Measurements from ENCODE around the gene MGST3. TPM values are rescaled to one million over a fixed set of nuclear protein-coding genes. Genes with fewer than 3 reads are reported as not detected.

The MGST3 gene
- total and polyA plus RNA-seq, 2 of the 4 experiments (the other 2 are of a cell fraction): 159 to 213 TPM

DNA sequence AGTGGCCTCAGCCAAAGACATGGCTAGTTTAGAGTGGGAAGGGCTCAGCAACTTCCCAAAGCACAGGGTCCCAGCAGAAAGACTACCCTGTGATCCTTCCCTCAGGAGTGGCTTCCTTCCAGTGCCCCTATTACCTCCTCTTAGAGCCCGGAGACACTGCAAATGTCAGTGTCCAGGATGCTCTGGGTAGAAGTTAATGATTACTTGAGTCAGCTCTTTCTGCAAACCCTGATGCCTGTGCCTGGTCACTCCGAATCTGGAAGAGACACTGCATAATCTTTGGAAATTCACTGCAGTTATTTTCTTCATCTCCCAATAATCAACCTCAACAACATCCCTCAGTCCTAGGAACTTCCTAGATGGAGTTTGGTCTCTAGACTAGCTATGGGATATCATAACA, 27.2 kb upstream of the MGST3 start:
- Histone ChIP-seq H4K8ac (ENCODE audit: low read depth in 2 of 2, low read length in 2 of 2) (no peak overlapping the region), H3K4me3 (ENCODE audit: insufficient read depth, low read depth, low read length) (no peak overlapping the region), H3K27me3 (ENCODE audit: control insufficient read depth, insufficient read depth, low read length) (peaks cover 11% of the 10 kb centered on the region), H3K9me1 (ENCODE audit: insufficient read depth, low read length) (no peaks in the 10 kb centered on the region), H3K9me3 (ENCODE audit: control insufficient read depth, insufficient read depth, low read length) (no peaks in the 10 kb centered on the region), H3K56ac (ENCODE audit: extremely low read depth, insufficient read depth, low read length) (no peak overlapping the region), H2AK9ac (replicated peaks; ENCODE audit: low read depth, low read length, poor library complexity) (no peak overlapping the region), H2BK20ac (ENCODE audit: low read depth, low read length) (no peak overlapping the region), H2BK15ac (ENCODE audit: low read depth, low read length) (no peak overlapping the region), H3K9ac (ENCODE audit: low read depth, low read length) (no peak overlapping the region), H3K23ac (ENCODE audit: low read depth, low read length) (no peak overlapping the region), H3K18ac (ENCODE audit: low read depth, low read length) (no peak overlapping the region), H2AFZ (replicated peaks; ENCODE audit: low read length, poor library complexity) (no peak overlapping the region), H4K91ac (ENCODE audit: insufficient read depth, low read depth, low read length) (no peak overlapping the region), H4K20me1 (ENCODE audit: insufficient read depth, low read length) (no peaks in the 10 kb centered on the region), H2BK5ac (ENCODE audit: low read depth, low read length, poor library complexity, severe bottlenecking) (no peak overlapping the region), H3K27ac (ENCODE audit: insufficient read depth, low read length) (no peak overlapping the region), H3K4me2 (ENCODE audit: low read depth, low read length) (no peak overlapping the region), H3K79me1 (ENCODE audit: low read depth in 1 of 2, low read length in 2 of 2) (no peaks in the 10 kb centered on the region), H3K14ac (replicated peaks; ENCODE audit: low read depth, low read length) (no peak overlapping the region), H2BK120ac (ENCODE audit: low read depth, low read length) (no peak overlapping the region), H3K4ac (ENCODE audit: low read depth, low read length) (no peak overlapping the region), H2AK5ac (ENCODE audit: low read depth, low read length) (no peak overlapping the region), H4K5ac (ENCODE audit: low read depth, low read length) (no peak overlapping the region), H3K4me1 (ENCODE audit: control insufficient read depth, insufficient read depth, low read length) (no peaks in the 10 kb centered on the region), H3K36me3 (ENCODE audit: control insufficient read depth, insufficient read depth, low read length) (no peaks in the 10 kb centered on the region)
- WGBS, 2 experiments (ENCODE audit: extremely low coverage in 2 of 2, insufficient read length in 1 of 2): no CpG with 5 or more reads among the region's 2 CpGs
- POLR2A ChIA-PET (ENCODE audit: unreplicated experiment): no interaction called here
- DNase-seq (no peak), ATAC-seq (ENCODE audit: low read depth) (no peak)
- TF ChIP-seq ELK1 (IDR thresholded peaks at IDR 0.05; ENCODE audit: borderline replicate concordance, low read depth, low read length): no peak
- TF ChIP-seq BHLHE40 (IDR thresholded peaks at IDR 0.05; ENCODE audit: low read depth, low read length): no peak
- TF ChIP-seq RAD21 (IDR thresholded peaks at IDR 0.05; ENCODE audit: low read length): no peak
- no peak for TF ChIP-seq FOS (IDR thresholded peaks at IDR 0.05; ENCODE audit: low read depth, low read length)
- no peak for TF ChIP-seq CEBPB (IDR thresholded peaks at IDR 0.05; ENCODE audit: low read depth, low read length)
- TF ChIP-seq MAFK (IDR thresholded peaks at IDR 0.05; ENCODE audit: low read depth, low read length): no peak
- TF ChIP-seq NFE2L2 (IDR thresholded peaks at IDR 0.05; ENCODE audit: low read depth, low read length): no peak
- TF ChIP-seq CHD1 (IDR thresholded peaks at IDR 0.05; ENCODE audit: low read depth, low read length): no peak
- TF ChIP-seq, protein P1, sequence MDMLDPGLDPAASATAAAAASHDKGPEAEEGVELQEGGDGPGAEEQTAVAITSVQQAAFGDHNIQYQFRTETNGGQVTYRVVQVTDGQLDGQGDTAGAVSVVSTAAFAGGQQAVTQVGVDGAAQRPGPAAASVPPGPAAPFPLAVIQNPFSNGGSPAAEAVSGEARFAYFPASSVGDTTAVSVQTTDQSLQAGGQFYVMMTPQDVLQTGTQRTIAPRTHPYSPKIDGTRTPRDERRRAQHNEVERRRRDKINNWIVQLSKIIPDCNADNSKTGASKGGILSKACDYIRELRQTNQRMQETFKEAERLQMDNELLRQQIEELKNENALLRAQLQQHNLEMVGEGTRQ (IDR thresholded peaks at IDR 0.05; ENCODE audit: low read depth, low read length): no peak
- no peak for TF ChIP-seq MAZ (IDR thresholded peaks at IDR 0.05; ENCODE audit: borderline replicate concordance, low read depth, low read length)
- no peak for TF ChIP-seq POLR2A (IDR thresholded peaks at IDR 0.05; ENCODE audit: low read depth, low read length)
- no peak for TF ChIP-seq CTCF (conservative IDR thresholded peaks at IDR 0.05; ENCODE audit: low read depth, low read length)
- no peak for TF ChIP-seq RFX5 (IDR thresholded peaks at IDR 0.05; ENCODE audit: low read depth, low read length)
- TF ChIP-seq SMC3 (IDR thresholded peaks at IDR 0.05; ENCODE audit: low read depth, low read length): no peak
- no peak for TF ChIP-seq RCOR1 (IDR thresholded peaks at IDR 0.05; ENCODE audit: insufficient replicate concordance, low read length)
- no peak for TF ChIP-seq MXI1 (IDR thresholded peaks at IDR 0.05; ENCODE audit: borderline replicate concordance, low read depth, low read length)
- dilution Hi-C loops (cut with HindIII; ENCODE audit: low sequenced_read_pairs, unreplicated experiment) (no loop called here), in situ Hi-C loops (cut with MboI; ENCODE audit: low sequenced_read_pairs) (loop anchor here (5.0 to 25.0 kb wide), 2 partner anchors 313 to 883 kb away; no protein-coding TSS in a partner anchor), intact Hi-C loops (cut with micrococcal nuclease) (loop anchor here (5.0 kb wide), 1 partner anchor 223 kb away; the partner anchor contains the start of gene UCK2)
- no TSS peak for BruUV-seq (replicated peaks)
- CTCF ChIA-PET: no interaction called here
